Measurements from ENCODE around the gene MYMK.
A peak's percentile ranks its signal among the peaks of the same experiment; 100 is the strongest.

The MYMK gene

DNA sequence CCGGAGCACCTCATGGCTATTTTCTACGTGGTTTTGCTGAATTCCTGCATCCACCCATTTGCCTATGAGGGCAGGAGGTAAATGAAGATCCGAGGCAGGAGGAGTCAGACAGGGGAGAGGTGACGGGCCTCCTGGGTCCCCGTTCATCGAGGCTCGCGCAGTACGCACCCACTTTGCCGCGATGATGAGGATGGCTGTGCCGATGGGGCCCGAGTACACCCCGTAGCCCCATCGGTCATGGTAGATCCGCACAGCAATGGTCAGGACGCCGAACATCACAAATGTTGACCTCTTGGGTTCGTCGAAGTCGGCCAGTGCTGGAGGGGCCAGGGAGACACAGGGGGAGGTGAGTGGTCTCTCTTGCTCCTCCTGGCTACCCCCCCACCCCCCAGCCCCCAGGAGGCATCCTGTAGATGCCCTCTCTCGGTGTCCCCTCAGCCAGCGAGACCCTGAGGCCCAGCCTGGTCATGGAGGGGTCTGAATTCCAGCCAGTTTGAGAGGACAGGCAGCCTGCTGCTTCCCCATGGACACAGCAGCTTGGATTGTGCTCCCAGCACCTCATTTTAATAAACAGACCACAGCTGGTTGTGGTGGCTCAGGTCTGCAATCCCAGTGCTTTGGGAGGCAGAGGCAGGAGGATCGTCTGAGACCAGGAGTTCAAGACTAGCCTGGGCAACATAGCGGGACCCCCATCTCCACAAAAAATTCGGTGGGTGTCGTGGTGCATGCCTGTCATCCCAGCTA is 5.9 kb downstream of the MYMK start:
- DNase-seq (ENCODE audit: low spot score): no peak

DNA sequence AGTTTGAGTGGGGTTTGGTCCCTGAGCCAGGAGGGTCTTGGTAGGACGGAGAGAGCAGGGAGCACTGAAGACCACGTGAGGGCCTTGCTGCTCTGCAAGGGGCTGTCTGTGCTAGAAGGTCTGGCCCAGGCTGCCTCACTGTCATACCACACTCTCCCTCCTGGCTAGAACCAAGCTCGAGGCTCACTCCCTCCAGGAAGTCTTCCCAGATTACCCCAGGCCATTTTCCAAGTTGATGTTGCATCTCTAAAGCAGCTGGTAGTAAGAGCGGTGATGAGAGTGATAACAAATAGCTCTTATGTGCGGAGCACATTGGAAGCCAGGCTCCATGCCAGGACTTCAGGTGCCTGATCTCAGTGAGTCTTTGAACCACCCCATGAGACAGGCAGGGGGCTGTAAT is 6.6 kb downstream of the MYMK start:
- DNase-seq (ENCODE audit: low spot score): no peak

- DNase-seq (ENCODE audit: low spot score): no peak
Observed at GRCh38 chr9:133517711-133518110, 7.0 kb downstream of the MYMK start.

- no peak for DNase-seq (ENCODE audit: low spot score)
Observed at GRCh38 chr9:133516961-133517350, 7.8 kb downstream of the MYMK start.

DNA sequence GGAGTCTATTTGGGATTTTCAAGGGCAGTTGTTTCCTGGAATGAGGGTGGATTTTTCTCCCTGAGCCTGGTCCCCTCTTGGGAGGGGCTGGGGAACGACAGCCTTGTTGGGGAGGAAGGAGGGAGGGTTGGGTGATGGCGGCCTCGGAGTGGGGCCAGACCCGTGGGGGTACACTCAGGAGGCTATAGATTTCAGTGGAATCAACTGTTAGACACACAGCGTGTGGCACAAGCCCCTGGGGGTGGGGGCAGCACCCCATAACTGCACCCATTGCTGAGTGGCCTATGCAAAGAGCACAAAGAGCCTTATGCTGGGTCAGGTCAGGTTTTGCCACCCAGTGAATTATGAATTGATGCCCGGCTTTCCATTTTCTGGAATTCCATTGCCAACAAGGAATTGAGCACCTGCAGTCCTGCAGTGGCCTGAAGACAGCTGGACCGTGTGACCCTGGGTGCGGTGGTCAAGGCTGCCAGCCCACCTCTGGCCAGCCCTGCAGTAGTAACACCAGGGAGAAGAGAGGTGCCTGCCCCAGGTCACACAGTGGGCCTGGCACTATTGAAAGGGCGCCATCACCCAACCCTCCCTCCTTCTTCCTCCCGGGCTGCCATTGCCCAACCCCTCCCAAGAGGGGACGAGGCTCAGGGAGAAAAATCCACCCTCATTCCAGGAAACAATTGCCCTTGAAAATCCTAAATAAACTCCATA is 8.4 kb downstream of the MYMK start:
- DNase-seq (ENCODE audit: low spot score): no peak

GRCh38 chr9:133515615-133516255 is 9.0 kb downstream of the MYMK start:
- DNase-seq (ENCODE audit: low spot score): no peak

- no peak for DNase-seq (ENCODE audit: low spot score)
Observed at GRCh38 chr9:133515240-133515610, 9.5 kb downstream of the MYMK start.

DNA sequence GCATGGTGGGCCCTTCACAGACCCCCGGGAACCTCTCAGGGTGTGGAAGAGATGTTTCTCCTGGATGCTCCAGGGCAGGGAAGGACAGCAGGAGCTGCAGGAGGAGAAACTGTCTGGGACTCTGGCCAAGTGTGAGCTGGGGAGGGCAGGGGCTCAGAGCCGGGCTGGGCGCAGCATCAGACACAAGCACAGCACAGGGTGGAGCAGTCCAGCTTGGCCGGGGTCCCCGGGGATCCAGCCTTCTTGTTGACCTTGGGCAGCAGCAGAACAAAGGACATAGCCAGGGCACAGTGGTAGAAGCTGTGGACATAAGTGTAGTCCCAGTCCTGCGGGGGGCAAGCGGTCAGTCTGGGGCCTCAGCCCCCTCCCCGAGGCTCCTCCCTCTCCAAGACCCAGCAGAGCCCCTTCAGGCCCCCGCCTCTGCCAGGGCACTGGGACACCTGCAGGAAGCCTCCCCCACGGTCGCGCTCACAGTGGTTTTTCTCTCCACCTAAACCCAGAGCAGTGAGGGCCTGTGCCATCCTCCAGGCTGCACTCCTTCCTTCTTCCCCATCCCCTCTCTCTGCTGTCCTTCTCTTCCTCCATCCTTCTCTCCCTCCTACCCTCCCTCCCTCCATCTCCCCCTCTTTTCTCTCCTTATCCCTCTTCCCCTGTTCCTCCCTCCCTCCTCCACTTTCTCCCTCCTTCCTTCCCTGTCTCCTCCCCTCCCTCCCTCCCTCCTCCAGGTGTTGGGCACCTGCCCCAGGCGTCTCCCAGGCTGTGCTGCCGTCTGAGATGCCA is 10.1 kb downstream of the MYMK start:
- DNase-seq (ENCODE audit: low spot score): no peak

GRCh38 chr9:133513214-133514100 is 11.3 kb downstream of the MYMK start:
- DNase-seq (ENCODE audit: low spot score): no peak

DNA sequence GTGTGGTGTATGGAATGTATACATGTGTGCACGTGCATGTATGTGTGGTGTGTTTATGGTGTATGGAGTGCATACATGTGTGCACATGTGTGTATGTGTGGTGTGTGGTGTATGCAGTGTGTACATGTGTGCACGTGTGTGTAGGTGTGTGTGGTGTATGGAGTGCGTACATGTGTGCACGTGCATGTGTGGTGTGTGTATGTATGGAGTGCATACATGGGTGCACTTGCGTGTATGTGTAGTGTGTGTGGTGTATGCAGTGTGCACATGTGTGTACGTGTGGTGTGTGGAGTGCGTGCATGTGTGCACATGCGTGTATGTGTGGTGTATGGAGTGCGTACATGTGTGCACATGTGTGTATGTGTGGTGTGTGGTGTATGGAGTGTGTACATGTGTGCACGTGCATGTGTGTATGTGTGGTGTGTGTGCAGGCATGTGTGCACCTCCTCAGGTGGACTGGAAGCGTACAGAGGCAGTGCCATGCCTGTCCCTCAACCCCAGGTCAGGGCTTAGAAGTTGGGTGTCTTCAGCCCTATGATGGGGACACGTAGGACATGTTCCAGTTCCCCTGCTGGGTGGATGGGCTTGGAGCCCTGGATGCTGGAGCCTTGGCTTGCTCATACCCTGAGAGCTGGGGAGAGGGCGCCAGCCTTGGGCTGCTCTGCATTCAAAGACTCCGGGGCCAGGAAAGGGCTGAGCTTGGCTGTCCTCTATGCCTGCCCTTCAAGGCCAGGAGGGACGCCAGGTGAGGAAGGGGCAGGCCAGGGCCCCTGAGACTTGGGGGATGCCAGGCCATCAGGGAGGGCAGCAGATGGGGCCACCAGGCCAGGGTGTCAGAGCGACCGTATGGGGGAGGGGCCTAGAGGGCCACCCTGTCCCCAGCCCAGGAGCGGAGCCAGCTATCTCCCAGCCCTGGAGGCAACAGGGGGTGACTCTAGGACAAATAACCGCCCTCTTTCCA is 12.2 kb downstream of the MYMK start:
- DNase-seq (ENCODE audit: low spot score): no peak

GRCh38 chr9:133511607-133512006 is 13.2 kb downstream of the MYMK start:
- no peak for DNase-seq (ENCODE audit: low spot score)

DNA sequence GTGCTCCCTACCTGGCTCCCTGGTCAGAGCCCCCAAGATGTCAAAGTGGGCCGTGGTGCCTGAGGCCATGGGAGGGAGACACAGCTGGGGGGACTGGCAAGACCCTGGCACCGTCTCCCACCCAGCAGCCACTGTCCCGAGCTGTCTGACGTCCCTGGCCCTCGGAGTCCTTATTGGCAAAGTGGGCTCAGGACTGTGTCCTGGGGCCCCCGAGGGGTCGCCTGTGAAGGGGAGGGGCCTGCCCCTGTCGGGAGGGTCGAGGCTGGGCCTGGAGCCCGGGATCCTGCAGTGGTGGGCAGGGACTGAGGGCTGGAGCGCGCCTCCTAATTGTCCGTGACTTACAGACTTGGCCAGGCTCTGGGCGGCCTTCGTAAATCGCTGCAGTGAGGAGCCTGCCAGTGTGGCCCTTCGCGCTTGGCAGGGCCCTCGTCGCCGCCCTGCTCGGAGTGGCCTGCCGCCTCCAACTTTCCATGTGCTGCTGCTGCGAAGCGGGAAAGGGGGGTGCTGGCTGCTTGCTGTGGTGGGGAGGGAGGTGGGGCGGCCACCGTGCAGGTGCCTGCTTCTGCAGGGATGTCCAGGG is 13.7 kb downstream of the MYMK start:
- DNase-seq (ENCODE audit: low spot score): no peak

- DNase-seq (ENCODE audit: low spot score): no peak
Observed at GRCh38 chr9:133509179-133510083, 15.3 kb downstream of the MYMK start.

DNA sequence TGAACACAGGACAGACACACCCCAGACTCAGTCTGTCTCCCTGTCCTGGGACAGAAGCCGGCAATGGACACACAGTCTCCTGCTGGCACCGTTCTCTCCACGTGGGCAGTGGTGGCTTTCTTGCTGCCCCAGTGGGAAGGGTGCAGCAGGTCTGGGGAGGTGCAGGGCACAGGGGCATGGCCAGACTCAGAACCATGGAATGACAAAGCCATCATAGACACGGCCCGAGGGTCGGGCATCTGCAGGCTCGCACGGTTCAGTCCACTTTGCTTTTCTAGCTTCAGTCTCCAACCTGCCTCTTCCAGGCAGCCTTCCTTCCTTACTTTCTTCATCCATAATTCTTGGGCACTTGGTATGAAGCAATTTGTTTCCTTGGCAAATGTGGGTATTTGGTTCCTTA is 16.7 kb downstream of the MYMK start:
- DNase-seq (ENCODE audit: low spot score): no peak

GRCh38 chr9:133507246-133507965 is 17.4 kb downstream of the MYMK start:
- no peak for DNase-seq (ENCODE audit: low spot score)

GRCh38 chr9:133506653-133507038 is 18.1 kb downstream of the MYMK start:
- DNase-seq (ENCODE audit: low spot score): peak; percentile 88

- no peak for DNase-seq (ENCODE audit: low spot score)
Observed at GRCh38 chr9:133505901-133506652, 18.7 kb downstream of the MYMK start.
